ENCODE data around the gene RPS29.
"Not testable (repeated sequence)": the region's sequence is repeated elsewhere in the genome, so short reads cannot be mapped to it uniquely, and the experiment has no call there.

The RPS29 gene

DNA sequence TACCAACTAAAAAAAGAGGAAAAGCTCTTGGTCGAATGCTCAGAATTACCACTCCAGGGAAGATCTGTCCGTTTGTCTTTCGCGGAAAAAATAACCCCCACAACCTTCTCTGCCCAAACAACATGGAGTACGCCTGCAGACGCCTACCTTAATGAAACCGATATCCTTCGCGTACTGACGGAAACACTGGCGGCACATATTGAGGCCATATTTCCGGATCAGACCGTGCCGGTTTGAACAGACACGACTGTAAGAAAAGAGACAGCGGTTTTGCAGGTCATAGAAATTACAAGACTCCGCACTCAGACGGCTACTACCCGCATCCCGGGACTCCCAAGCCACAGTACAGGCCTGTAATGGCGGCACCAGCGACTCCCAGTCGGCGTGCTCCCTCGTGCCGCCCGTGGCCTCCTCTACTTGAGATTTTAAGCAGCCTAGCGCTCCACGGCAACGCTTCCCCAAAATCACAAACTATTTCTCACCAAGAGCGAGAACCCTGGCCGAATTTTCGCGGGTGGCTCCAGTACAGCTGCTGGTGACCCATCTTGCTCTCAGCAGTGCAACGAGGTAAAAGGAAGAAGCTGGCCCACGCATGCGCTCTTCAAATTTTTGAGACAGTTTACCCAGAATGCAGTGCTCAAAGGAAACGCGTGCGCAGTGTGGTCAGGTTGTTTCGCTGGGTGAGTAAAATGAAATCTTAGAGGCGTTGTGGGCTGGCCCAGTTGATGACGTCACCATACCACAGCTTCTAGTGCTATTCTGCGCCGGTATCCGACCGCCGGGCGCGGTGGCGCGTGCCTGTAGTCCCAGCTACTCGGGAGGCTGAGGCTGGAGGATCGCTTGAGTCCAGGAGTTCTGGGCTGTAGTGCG, at the start of gene RPS29:
Gene RPS29 (minus strand): TSS at position 578 of the 870 bp plus-strand sequence. CDS start 34 bp downstream, at position 544.
- peak; percentile 99 for DNase-seq (ENCODE audit: low spot score)

- peak; percentile 78 for DNase-seq (ENCODE audit: low spot score)
Measured at GRCh38 chr14:49634547-49635334, 48.6 kb upstream of the RPS29 start, which contains the start of gene DNAAF2. DNAAF2 (minus strand) TSS chr14:49635244; CDS start chr14:49635149, 95 bp downstream.

- DNase-seq (ENCODE audit: low spot score) = peak; percentile 95
Measured at GRCh38 chr14:49633640-49634546, 47.7 kb upstream of the RPS29 start.

DNA sequence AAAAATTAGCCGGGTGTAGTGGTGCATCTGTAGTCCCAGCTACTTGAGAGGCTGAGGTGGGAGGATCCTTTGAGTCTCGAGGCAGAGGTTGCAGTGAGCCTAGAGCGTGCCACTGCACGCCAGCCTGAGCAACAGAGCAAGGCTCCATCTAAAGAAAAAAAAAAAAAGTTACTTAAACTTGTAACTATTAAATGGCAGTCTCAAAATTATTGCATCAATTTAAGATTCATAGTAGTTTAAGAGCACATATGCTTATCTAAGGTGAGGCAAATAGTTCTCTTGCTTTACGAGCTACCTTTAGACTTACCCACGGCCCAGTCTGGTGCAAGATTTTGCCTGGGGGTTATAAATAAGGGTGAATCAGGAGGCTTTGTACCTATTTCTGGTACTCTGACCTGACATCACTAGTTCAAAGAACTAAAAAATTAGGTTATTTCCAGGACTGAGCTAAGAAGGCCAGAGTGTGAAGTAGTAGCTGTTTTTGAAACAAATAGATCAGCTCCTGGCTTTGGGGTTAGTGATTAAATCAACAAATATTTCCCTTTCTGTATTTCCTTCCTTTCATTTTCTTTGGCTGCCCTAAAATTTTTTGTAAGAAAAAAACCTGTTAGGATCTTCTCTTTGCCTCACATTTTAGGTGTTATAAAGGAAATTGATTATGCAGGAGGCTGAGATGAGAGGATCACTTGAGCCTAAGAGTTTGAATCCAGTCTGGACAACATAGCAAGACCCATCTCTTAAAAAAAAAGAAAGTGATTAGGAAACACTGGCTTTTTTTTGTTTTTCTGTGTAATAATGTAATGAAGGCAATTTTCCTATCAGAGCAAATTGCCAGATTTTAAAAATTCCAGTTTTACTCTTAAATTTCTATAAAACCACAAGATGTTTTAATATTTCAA, 38.0 kb upstream of the RPS29 start:
- DNase-seq (ENCODE audit: low spot score) = no peak

DNA sequence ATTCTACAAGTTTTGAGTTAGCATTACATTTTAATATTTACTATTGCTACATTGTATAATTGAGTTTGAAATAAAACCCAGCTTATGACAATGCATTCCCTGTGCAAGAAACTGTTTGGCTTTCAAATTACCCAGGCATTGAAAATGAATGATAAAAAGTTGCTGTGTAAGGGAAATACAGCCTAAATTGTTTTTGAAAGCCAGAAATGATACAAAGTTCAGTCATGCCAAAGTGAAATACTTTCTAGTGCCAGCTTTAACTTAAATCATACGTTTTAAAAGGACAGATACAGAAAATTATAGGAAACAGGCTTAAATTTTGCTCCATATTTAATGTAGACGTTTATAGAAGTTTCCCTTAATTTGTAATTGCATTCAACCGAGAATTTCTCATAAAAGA, 37.2 kb upstream of the RPS29 start:
- no peak for DNase-seq (ENCODE audit: low spot score)

GRCh38 chr14:49622022-49622607, 35.9 kb upstream of the RPS29 start:
- DNase-seq (ENCODE audit: low spot score) = no peak

DNA sequence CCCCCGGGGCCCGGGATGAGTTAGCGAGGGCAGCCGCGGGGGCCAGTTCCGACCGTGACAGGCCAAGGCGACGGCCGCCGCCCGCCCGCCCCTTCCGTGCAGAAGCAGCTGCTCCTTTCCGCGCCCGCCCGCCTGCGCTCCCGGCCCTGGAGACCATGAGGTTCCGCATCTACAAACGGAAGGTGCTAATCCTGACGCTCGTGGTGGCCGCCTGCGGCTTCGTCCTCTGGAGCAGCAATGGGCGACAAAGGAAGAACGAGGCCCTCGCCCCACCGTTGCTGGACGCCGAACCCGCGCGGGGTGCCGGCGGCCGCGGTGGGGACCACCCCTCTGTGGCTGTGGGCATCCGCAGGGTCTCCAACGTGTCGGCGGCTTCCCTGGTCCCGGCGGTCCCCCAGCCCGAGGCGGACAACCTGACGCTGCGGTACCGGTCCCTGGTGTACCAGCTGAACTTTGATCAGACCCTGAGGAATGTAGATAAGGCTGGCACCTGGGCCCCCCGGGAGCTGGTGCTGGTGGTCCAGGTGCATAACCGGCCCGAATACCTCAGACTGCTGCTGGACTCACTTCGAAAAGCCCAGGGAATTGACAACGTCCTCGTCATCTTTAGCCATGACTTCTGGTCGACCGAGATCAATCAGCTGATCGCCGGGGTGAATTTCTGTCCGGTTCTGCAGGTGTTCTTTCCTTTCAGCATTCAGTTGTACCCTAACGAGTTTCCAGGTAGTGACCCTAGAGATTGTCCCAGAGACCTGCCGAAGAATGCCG, 35.1 kb upstream of the RPS29 start:
- DNase-seq (ENCODE audit: low spot score) = peak; percentile 59

DNA sequence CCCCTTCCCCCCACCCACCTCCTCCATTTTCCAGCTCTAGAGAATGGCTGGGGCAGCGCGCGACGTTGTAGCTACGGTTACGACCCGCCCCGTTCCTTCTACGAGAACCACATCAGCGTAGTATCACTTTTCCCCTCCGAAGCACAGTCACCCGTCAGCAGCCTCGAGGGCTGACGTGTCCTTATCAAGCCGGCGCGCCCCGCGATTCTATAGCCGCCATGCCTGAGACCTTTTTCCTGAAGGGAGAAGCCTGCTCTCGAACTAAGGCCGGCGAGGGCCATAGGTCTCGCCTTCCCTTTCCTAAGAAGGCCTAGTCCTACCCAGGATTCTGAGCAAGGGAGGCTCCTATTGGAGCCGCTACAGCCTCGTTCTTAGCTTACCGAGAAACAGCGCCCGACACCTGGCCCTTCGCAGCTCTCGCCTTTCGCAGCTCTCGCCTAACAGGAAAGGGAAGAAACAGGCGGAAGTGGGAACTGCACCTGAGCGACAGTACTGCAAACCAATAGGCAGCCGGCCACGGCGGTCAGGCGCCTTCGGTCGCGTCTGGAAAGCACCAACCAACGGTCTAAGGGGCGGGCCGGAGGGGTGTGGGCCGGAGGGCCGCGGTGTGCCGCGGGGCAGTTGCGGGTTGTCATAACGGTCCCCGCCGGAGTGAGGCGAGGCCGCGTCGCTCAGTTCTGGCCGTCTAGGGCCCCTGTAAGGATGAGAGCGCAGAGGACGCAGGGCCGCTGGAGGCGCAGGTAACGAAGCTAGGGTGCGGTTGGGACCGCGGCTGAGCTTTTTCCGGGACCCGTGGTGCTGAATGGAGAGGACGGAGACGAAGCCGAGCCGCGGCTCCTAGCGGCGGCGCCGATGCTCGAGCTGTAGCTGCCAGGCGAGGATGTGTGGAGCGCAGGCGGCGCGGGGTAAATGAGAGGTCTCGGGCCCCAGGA, 34.3 kb upstream of the RPS29 start, which contains the start of the genes MGAT2 and RPL36AL:
Gene MGAT2 (plus strand): TSS at position 618 of the 932 bp plus-strand sequence. CDS start 470 bp downstream, outside the sequence.
Gene RPL36AL (minus strand): TSS at position 445 of the 932 bp plus-strand sequence. CDS start 1,522 bp downstream, outside the sequence.
- peak; percentile 99 for DNase-seq (ENCODE audit: low spot score)

- no peak for DNase-seq (ENCODE audit: low spot score)
Measured at GRCh38 chr14:49619730-49620129, 33.5 kb upstream of the RPS29 start.

- not testable (repeated sequence) for DNase-seq (ENCODE audit: low spot score)
Measured at GRCh38 chr14:49619273-49619672, 33.1 kb upstream of the RPS29 start.

GRCh38 chr14:49617852-49618519, 31.8 kb upstream of the RPS29 start:
- DNase-seq (ENCODE audit: low spot score) = no peak

DNA sequence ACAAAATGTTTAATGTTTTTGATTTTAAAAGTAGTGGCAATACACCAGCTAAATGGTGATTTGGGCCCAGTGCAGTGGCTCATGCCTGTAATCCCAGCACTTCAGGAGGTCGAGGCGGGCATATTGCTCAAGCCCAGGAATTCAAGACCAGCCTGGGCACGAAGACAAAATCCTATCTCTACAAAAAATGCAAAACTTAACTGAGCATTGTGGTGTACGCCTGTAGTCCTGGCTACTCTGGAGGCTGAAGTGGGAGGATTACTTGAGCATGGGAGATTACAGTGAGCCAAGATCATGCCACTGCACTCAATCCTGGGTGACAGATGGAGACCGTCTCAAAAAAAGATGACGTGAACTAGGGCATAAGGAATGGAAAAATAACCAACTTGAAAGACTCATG, 29.6 kb upstream of the RPS29 start:
- no peak for DNase-seq (ENCODE audit: low spot score)

- DNase-seq (ENCODE audit: low spot score) = no peak
Measured at GRCh38 chr14:49614196-49614595, 28.0 kb upstream of the RPS29 start.

DNA sequence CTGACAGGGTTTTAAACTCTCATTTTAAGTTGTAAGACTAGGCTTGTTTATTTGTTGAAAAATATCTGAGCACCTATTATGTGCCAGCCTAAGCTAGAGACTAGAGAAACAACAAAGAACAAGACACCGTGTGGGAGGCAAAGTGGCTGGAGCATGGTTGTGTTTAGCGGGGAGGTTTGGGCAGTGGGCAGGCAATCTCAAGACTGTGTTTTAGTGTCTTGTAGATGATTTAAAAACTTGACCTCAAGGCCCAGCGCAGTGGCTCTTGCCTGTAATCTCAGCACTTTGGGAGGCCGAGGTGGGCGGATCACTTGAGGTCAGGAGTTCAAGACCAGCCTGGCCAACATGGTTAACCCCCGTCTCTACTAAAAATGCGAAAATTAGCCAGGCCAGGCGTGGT, 26.5 kb upstream of the RPS29 start:
- DNase-seq (ENCODE audit: low spot score) = no peak

- DNase-seq (ENCODE audit: low spot score) = no peak
Measured at GRCh38 chr14:49612251-49612650, 26.1 kb upstream of the RPS29 start.

DNA sequence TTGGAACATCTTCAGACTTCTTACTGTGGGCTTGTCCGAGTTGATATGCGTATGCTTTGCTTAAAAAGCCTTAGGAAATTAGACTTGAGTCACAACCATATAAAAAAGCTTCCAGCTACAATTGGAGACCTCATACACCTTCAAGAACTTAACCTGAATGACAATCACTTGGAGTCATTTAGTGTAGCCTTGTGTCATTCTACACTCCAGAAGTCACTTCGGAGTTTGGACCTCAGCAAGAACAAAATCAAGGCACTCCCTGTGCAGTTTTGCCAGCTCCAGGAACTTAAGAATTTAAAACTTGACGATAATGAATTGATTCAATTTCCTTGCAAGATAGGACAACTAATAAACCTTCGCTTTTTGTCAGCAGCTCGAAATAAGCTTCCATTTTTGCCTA, 21.4 kb upstream of the RPS29 start:
- no peak for DNase-seq (ENCODE audit: low spot score)

- peak; percentile 87 for DNase-seq (ENCODE audit: low spot score)
Measured at GRCh38 chr14:49598485-49599300, 12.5 kb upstream of the RPS29 start, which contains the start of gene LRR1. LRR1 (plus strand) TSS chr14:49598940; CDS start chr14:49599021, 81 bp downstream.
